Subcutaneous adipose tissue (tissue), 4 donors: ENCODE results near the gene C1orf105. TPM values are rescaled to one million over a fixed set of nuclear protein-coding genes. Genes with fewer than 3 reads are reported as not detected.

Experiments used
- CTCF ChIP-seq: fragments of 450-650 bp; IDR thresholded peaks from one replicate; pipeline ENCODE4 v1.5.1; 2016; ENCODE audit warnings: low read depth, mild to moderate bottlenecking, control low read depth, antibody characterized with exemption, moderate library complexity
- total RNA-seq, 4 donors: library from RNA; depleted of rRNA; stranded (reverse); fragments of >200 nt; gene quantifications; one replicate each; pipeline ENCODE4 v1.1.0, GENCODE V29; 2016

C1orf105 gene
- total RNA-seq, 4 donors from 2014 or later = not detected

- no peak for TF ChIP-seq CTCF
Observed at GRCh38 chr1:172513479-172513878, 93.0 kb downstream of the C1orf105 start.

GRCh38 chr1:172514108-172514507, 93.6 kb downstream of the C1orf105 start:
- no peak for TF ChIP-seq CTCF

- no peak for TF ChIP-seq CTCF
Observed at GRCh38 chr1:172515436-172515835, 95.0 kb downstream of the C1orf105 start.

GRCh38 chr1:172515927-172516326, 95.4 kb downstream of the C1orf105 start:
- TF ChIP-seq CTCF = no peak

- TF ChIP-seq CTCF = no peak
Observed at GRCh38 chr1:172517081-172517480, 96.6 kb downstream of the C1orf105 start.

- TF ChIP-seq CTCF = no peak
Observed at GRCh38 chr1:172517545-172517944, 97.1 kb downstream of the C1orf105 start.

Other genes with a start within 250 kb of the C1orf105 start
- 10 to 100 TPM; 16.6 to 25.1 (median 21.2) TPM for gene PIGC, start 23.4 kb downstream of the C1orf105 start, total RNA-seq
- gene SUCO, start 112.5 kb downstream of the C1orf105 start, total RNA-seq = 10 to 100 TPM; 26.9 to 35.9 (median 32.8) TPM
- not detected for gene FASLG, start 238.4 kb downstream of the C1orf105 start, total RNA-seq